Nephron (organoid): ENCODE data around the gene CTBS.

Source experiments
- H3K27ac Mint-ChIP-seq, 3 experiments: 2 replicates each; pipeline ENCODE4 v1.8.0; 2020; ENCODE audit warnings: mixed read lengths in 3 of 3, mild to moderate bottlenecking in 2 of 3, moderate library complexity in 1 of 3
- H3K27me3 Mint-ChIP-seq: 2 replicates; pipeline ENCODE4 v1.8.0; 2021; ENCODE audit warnings: low read depth, mild to moderate bottlenecking, moderate library complexity, mixed read lengths
- H3K36me3 Mint-ChIP-seq: 2 replicates; pipeline ENCODE4 v1.8.0; 2020; ENCODE audit warnings: low read depth, mixed read lengths
- H3K4me1 Mint-ChIP-seq: 2 replicates; pipeline ENCODE4 v1.8.0; 2020; ENCODE audit warnings: mixed read lengths
- H3K4me3 Mint-ChIP-seq, 3 experiments: 2 replicates each; pipeline ENCODE4 v1.8.0; 2020; ENCODE audit warnings: mild to moderate bottlenecking in 3 of 3, mixed read lengths in 3 of 3, moderate library complexity in 2 of 3
- H3K9me3 Mint-ChIP-seq: 2 replicates; pipeline ENCODE4 v1.8.0; 2020; ENCODE audit warnings: mixed read lengths
- TF ChIP-seq, protein P1 (sequence below), 3 experiments: fragments of 200-600 bp; sonication (generic); IDR thresholded peaks; one replicate each; pipeline ENCODE4 v1.5.0; 2021; ENCODE audit warnings: antibody characterized with exemption in 3 of 3; ENCODE audit not compliant: unreplicated experiment in 3 of 3

Gene CTBS

GRCh38 chr1:84605157-84605556 lies 30.9 kb upstream of the CTBS start:
- TF ChIP-seq, protein P1, sequence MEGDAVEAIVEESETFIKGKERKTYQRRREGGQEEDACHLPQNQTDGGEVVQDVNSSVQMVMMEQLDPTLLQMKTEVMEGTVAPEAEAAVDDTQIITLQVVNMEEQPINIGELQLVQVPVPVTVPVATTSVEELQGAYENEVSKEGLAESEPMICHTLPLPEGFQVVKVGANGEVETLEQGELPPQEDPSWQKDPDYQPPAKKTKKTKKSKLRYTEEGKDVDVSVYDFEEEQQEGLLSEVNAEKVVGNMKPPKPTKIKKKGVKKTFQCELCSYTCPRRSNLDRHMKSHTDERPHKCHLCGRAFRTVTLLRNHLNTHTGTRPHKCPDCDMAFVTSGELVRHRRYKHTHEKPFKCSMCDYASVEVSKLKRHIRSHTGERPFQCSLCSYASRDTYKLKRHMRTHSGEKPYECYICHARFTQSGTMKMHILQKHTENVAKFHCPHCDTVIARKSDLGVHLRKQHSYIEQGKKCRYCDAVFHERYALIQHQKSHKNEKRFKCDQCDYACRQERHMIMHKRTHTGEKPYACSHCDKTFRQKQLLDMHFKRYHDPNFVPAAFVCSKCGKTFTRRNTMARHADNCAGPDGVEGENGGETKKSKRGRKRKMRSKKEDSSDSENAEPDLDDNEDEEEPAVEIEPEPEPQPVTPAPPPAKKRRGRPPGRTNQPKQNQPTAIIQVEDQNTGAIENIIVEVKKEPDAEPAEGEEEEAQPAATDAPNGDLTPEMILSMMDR (IDR thresholded peaks at IDR 0.05; ENCODE audit: unreplicated experiment in 3 of 3): no peak

GRCh38 chr1:84603941-84604830 lies 29.9 kb upstream of the CTBS start:
- TF ChIP-seq, protein P1 (IDR thresholded peaks at IDR 0.05; ENCODE audit: unreplicated experiment in 3 of 3): no peak
- no peak overlapping the region for H3K4me3 Mint-ChIP-seq
- H3K27ac Mint-ChIP-seq: peak overlapping the region in 1 of 3 experiments; percentile 46

More at GRCh38 chr1:84605157-84605556, 30.9 kb upstream of the CTBS start:
- H3K36me3 Mint-ChIP-seq: peaks cover 21% of the 10 kb centered on the region
- no peaks in the 10 kb centered on the region for H3K4me1 Mint-ChIP-seq
- peaks cover 6% of the 10 kb centered on the region for H3K27me3 Mint-ChIP-seq
- no peak overlapping the region for H3K4me3 Mint-ChIP-seq
- no peak overlapping the region for H3K27ac Mint-ChIP-seq
- peaks cover 43% of the 10 kb centered on the region for H3K9me3 Mint-ChIP-seq

DNA sequence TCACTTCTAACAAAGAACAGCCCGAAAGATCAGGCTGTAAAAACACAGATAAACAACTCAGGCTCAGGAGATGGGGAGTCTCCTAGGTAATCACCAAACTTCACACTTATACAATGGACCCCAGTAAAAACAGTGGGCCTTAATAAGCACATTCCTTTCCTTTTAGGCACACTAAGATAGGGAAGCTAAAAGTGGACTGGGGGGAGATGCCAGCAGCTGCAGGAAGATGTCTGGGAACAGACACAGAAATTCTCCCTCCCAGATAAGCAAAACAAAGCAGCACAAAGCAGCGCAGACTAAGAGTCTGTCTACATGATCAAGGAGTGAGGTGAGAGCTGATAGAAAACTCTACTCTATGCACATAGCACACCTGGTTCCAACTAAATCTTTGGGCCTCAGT lies 29.0 kb upstream of the CTBS start:
- Mint-ChIP-seq H3K27ac (peak overlapping the region in 2 of 3 experiments; percentile 26 to 67), H3K9me3 (peaks cover 43% of the 10 kb centered on the region), H3K4me1 (peaks cover 15% of the 10 kb centered on the region), H3K27me3 (peaks cover 6% of the 10 kb centered on the region), H3K36me3 (peaks cover 21% of the 10 kb centered on the region), H3K4me3 (no peak overlapping the region)
- TF ChIP-seq, protein P1 (IDR thresholded peaks at IDR 0.05; ENCODE audit: unreplicated experiment in 3 of 3): no peak

More at GRCh38 chr1:84603941-84604830, 29.9 kb upstream of the CTBS start:
- Mint-ChIP-seq H3K9me3 (peaks cover 43% of the 10 kb centered on the region), H3K4me1 (peaks cover 8% of the 10 kb centered on the region), H3K36me3 (peaks cover 21% of the 10 kb centered on the region), H3K27me3 (peaks cover 6% of the 10 kb centered on the region)

GRCh38 chr1:84600796-84601195 lies 26.6 kb upstream of the CTBS start:
- H3K4me3 Mint-ChIP-seq: no peak overlapping the region
- peaks cover 4% of the 10 kb centered on the region for H3K27me3 Mint-ChIP-seq
- no peak overlapping the region for H3K27ac Mint-ChIP-seq
- TF ChIP-seq, protein P1 (IDR thresholded peaks at IDR 0.05; ENCODE audit: unreplicated experiment in 3 of 3): no peak
- peaks cover 15% of the 10 kb centered on the region for H3K4me1 Mint-ChIP-seq
- H3K9me3 Mint-ChIP-seq: peaks cover 34% of the 10 kb centered on the region
- H3K36me3 Mint-ChIP-seq: peaks cover 14% of the 10 kb centered on the region

DNA sequence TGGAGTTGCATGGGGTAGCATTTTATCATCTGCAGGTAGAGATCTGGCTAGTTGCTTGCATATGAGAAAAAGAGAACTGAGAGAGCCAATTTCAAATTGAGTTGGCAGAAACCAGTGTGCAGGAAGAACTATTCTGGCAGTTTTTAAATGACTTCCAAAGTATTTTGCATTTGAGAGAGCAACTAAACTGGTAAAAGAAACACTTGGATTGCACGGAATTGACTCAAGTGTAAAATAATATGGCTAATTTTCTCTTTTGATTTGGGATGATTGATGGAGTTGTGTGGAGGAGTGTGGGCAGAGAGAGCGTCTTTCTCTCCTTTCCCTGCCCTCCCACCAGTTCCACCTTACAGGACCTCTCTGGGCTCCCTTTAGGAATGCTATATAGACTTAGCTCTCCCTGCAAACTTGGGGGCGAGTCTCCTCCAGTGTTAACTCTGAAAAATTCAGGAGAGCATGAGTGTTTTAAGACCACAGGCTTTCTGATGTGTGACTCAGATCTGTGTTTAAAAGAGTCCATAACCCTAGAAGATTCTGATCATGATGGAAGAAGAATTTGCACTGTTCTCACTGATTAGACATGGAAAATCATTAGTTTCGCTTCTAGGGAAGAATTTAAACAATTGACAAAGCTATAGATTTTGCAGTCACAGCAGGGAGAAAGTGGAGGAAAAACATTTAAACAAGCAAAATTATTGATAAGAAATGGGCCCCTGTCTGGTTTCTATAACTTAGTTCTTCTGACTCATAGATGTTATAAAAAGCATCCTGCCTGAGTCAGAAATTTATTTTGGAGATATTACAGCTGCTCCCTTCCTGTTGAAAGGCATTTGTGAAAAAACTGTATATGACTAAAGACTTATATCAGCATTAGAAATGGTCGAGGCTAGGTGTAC lies 24.9 kb upstream of the CTBS start:
- Mint-ChIP-seq H3K27me3 (no peaks in the 10 kb centered on the region), H3K36me3 (peaks cover 5% of the 10 kb centered on the region), H3K9me3 (peaks cover 17% of the 10 kb centered on the region), H3K4me3 (no peak overlapping the region), H3K27ac (peak overlapping the region; percentile 22 to 37 (median 23)), H3K4me1 (peaks cover 15% of the 10 kb centered on the region)
- TF ChIP-seq, protein P1 (IDR thresholded peaks at IDR 0.05; ENCODE audit: unreplicated experiment in 3 of 3): no peak
